AG09309 (cell line): ENCODE results near the gene OR2AT4.

Experiments
- DNase-seq: peaks from one replicate; pipeline ENCODE4 v3.0.0-alpha.2; 2010; ENCODE audit warnings: low read depth
- H3K4me3 ChIP-seq: 2 replicates; pipeline ENCODE4 v1.5.1; 2011; ENCODE audit warnings: mild to moderate bottlenecking, low read depth, low read length, moderate library complexity; ENCODE audit not compliant: control insufficient read depth
- CTCF ChIP-seq: IDR thresholded peaks from 2 replicates; pipeline ENCODE4 v1.5.1; 2011; ENCODE audit warnings: mild to moderate bottlenecking, low read depth, low read length, inconsistent platforms; ENCODE audit not compliant: insufficient read depth, control insufficient read depth; ENCODE audit errors: missing control alignments

Gene OR2AT4

GRCh38 chr11:75141166-75141565 lies 44.5 kb upstream of the OR2AT4 start:
- no peak for TF ChIP-seq CTCF
- no peak overlapping the region for H3K4me3 ChIP-seq
- no peak for DNase-seq

GRCh38 chr11:75140269-75141138 lies 43.8 kb upstream of the OR2AT4 start:
- DNase-seq: no peak
- no peak overlapping the region for H3K4me3 ChIP-seq
- peak; percentile 97 for TF ChIP-seq CTCF

GRCh38 chr11:75135651-75136050 lies 39.0 kb upstream of the OR2AT4 start:
- no peak overlapping the region for H3K4me3 ChIP-seq
- TF ChIP-seq CTCF: no peak
- no peak for DNase-seq

- no peak for TF ChIP-seq CTCF
- DNase-seq: no peak
- H3K4me3 ChIP-seq: no peak overlapping the region
Observed at GRCh38 chr11:75135021-75135650, 38.5 kb upstream of the OR2AT4 start.

- DNase-seq: no peak
- no peak overlapping the region for H3K4me3 ChIP-seq
- TF ChIP-seq CTCF: no peak
Observed at GRCh38 chr11:75133976-75134375, 37.3 kb upstream of the OR2AT4 start.

- DNase-seq: no peak
- TF ChIP-seq CTCF: no peak
- H3K4me3 ChIP-seq: no peak overlapping the region
Observed at GRCh38 chr11:75132080-75132479, 35.4 kb upstream of the OR2AT4 start.
